HepG2 (cell line): ENCODE results near the gene PAPPA2. TPM values are rescaled to one million over a fixed set of nuclear protein-coding genes. Genes with fewer than 3 reads are reported as not detected.

ENCODE experiments used
- ATAC-seq: fragments of 200-7000 bp; cut with Tn5 transposase; 3 replicates; pipeline ENCODE4 v1.9.1; 2020; ENCODE audit warnings: mild to moderate bottlenecking, moderate library complexity
- BruUV-seq: library from RNA; stranded (reverse); fragments of 400-500 nt; replicated peaks from 2 replicates; lab custom pipeline; 2021; lab: Mats Ljungman, UMichigan
- CTCF ChIA-PET: fragments of 300-600 bp; formaldehyde crosslinking; extraction: SDS; loops from one replicate; lab custom pipeline; 2021; ENCODE audit warnings: low total read pairs, inconsistent platforms, low intra/inter-chr PET ratio; lab: Yijun Ruan, JAX
- POLR2A ChIA-PET: fragments of 350-600 bp; sonication (Branson Sonifier 250); formaldehyde crosslinking; loops from one replicate; lab custom pipeline; 2020; ENCODE audit warnings: antibody characterized with exemption, inconsistent platforms; lab: Yijun Ruan, JAX
- DNase-seq: peaks from one replicate; pipeline ENCODE4 v3.0.0-alpha.2; 2015; ENCODE audit warnings: low spot score
- FAIRE-seq: peaks from 3 replicates; lab custom pipeline; 2011; peaks lifted over from hg19 to GRCh38; lab: Jason Lieb, UNC
- H2AFZ ChIP-seq: one replicate; pipeline ENCODE4 v1.6.1; 2011; ENCODE audit warnings: low read length, inconsistent platforms
- H3K27ac ChIP-seq: fragments of 300-600 bp; 3 replicates; pipeline ENCODE4 v1.8.0; 2011; ENCODE audit warnings: mixed run types, mild to moderate bottlenecking, mixed read lengths, low read length, inconsistent platforms; ENCODE audit not compliant: insufficient read depth; ENCODE audit errors: extremely low read length
- H3K27me3 ChIP-seq, 2 experiments: fragments of 200-600 bp in 1 of 2; 2 replicates in 1 of 2; 3 replicates in 1 of 2; pipeline versions ENCODE4 v1.6.0 to v1.8.0; 2011; ENCODE audit warnings: low read length in 2 of 2, mild to moderate bottlenecking in 2 of 2, moderate library complexity in 2 of 2, inconsistent platforms in 1 of 2; ENCODE audit not compliant: insufficient read depth in 2 of 2, control insufficient read depth in 1 of 2
- H3K36me3 ChIP-seq, 2 experiments: fragments of 200-600 bp in 1 of 2; replicated peaks in 1 of 2; 2 replicates in 1 of 2; 3 replicates in 1 of 2; pipeline versions ENCODE4 v1.5.1 to v1.8.0; 2011; ENCODE audit warnings: low read length in 2 of 2, inconsistent platforms in 1 of 2; ENCODE audit not compliant: insufficient read depth in 2 of 2, control insufficient read depth in 1 of 2
- H3K4me1 ChIP-seq: 2 replicates; pipeline ENCODE4 v1.5.1; 2012; ENCODE audit warnings: low read length, inconsistent platforms; ENCODE audit not compliant: insufficient read depth
- H3K4me2 ChIP-seq: 2 replicates; pipeline ENCODE4 v1.6.0; 2011; ENCODE audit warnings: low read depth, low read length, inconsistent platforms
- H3K4me3 ChIP-seq, 3 experiments: fragments of 200-600 bp in 1 of 3; sonication (generic), shearing (Covaris generic) in 1 of 3; replicated peaks in 1 of 3; 2 replicates each; pipeline ENCODE4 v1.5.1; 2011 to 2016; ENCODE audit warnings: low read length in 3 of 3, inconsistent platforms in 2 of 3, low read depth in 2 of 3, mild to moderate bottlenecking in 2 of 3, control low read depth in 1 of 3, mixed read lengths in 1 of 3; ENCODE audit not compliant: insufficient read depth in 1 of 3
- H3K79me2 ChIP-seq: one replicate; pipeline ENCODE4 v1.6.1; 2011; ENCODE audit warnings: low read length, inconsistent platforms; ENCODE audit not compliant: insufficient read depth
- H3K9ac ChIP-seq: 2 replicates; pipeline ENCODE4 v1.6.0; 2011; ENCODE audit warnings: mild to moderate bottlenecking, low read depth, low read length, inconsistent platforms; ENCODE audit not compliant: insufficient read depth
- H3K9me3 ChIP-seq: 2 replicates; pipeline ENCODE4 v1.5.1; 2012; ENCODE audit warnings: mild to moderate bottlenecking, low read length
- H4K20me1 ChIP-seq: 2 replicates; pipeline ENCODE4 v1.6.0; 2011; ENCODE audit warnings: inconsistent platforms, mild to moderate bottlenecking, low read length, moderate library complexity; ENCODE audit not compliant: insufficient read depth
- CHCHD3 ChIP-seq: sonication (generic); formaldehyde crosslinking; IDR thresholded peaks from 2 replicates; pipeline ENCODE4 v1.8.0; 2022; ENCODE audit warnings: mild to moderate bottlenecking, missing genetic modification reagents, moderate library complexity
- EED ChIP-seq: sonication (generic); formaldehyde crosslinking; IDR thresholded peaks from 2 replicates; pipeline ENCODE4 v1.5.0; 2020; ENCODE audit warnings: mild to moderate bottlenecking, missing genetic modification reagents
- FOXK2 ChIP-seq: fragments of 450-650 bp; IDR thresholded peaks from 2 replicates; pipeline ENCODE4 v1.6.1; 2016
- KMT2B ChIP-seq: IDR thresholded peaks from 2 replicates; pipeline ENCODE4 v1.6.1; 2016; ENCODE audit warnings: missing genetic modification reagents, missing compliant biosample characterization
- MAF1 ChIP-seq: sonication (generic); formaldehyde crosslinking; IDR thresholded peaks from 2 replicates; pipeline ENCODE4 v1.5.0; 2020; ENCODE audit warnings: missing genetic modification reagents, borderline replicate concordance
- MAFK ChIP-seq, 2 experiments: IDR thresholded peaks in 1 of 2; conservative IDR thresholded peaks in 1 of 2; 2 replicates each; pipeline ENCODE4 v1.6.1; 2011; ENCODE audit warnings: improper control_type of control experiment in 2 of 2, low read length in 2 of 2
- MBNL3 ChIP-seq: fragments of 250-450 bp; sonication (Bioruptor Pico); conservative IDR thresholded peaks from 2 replicates; pipeline ENCODE4 v1.8.0; 2022; ENCODE audit warnings: mild to moderate bottlenecking, inconsistent platforms
- NFIB ChIP-seq: sonication (generic); formaldehyde crosslinking; IDR thresholded peaks from 2 replicates; pipeline ENCODE4 v1.9.0; 2021; ENCODE audit warnings: missing genetic modification reagents, mild to moderate bottlenecking, borderline replicate concordance
- SP140L ChIP-seq: sonication (generic); formaldehyde crosslinking; IDR thresholded peaks from 2 replicates; pipeline ENCODE4 v1.4.0; 2020; ENCODE audit warnings: missing genetic modification reagents, borderline replicate concordance
- ZBTB7A ChIP-seq: sonication (generic); formaldehyde crosslinking; IDR thresholded peaks from 2 replicates; pipeline ENCODE4 v1.8.0; 2022; ENCODE audit warnings: mild to moderate bottlenecking, missing genetic modification reagents
- ZIK1 ChIP-seq: sonication (generic); formaldehyde crosslinking; IDR thresholded peaks from 2 replicates; pipeline ENCODE4 v1.5.0; 2020; ENCODE audit warnings: mild to moderate bottlenecking, low read depth, missing genetic modification reagents, borderline replicate concordance
- ZNF598 ChIP-seq: sonication (generic); formaldehyde crosslinking; IDR thresholded peaks from 2 replicates; pipeline ENCODE4 v1.5.1; 2020; ENCODE audit warnings: mild to moderate bottlenecking, missing genetic modification reagents, borderline replicate concordance
- WGBS: methylation state at CpG from one replicate; pipeline ENCODE4 v1.1.6; 2017; ENCODE audit warnings: low lambda C conversion rate; 5-methylcytosine and 5-hydroxymethylcytosine counted together
- in situ Hi-C: cut with HindIII; loops from 2 replicates; pipeline ENCODE4 v1.10.0; 2017; ENCODE audit warnings: low pct_unique_long_range_greater_than_20kb; ENCODE audit not compliant: extremely low pct_ligation_motif_present
- intact Hi-C: fragments of 100-400 bp; cut with micrococcal nuclease; formaldehyde crosslinking; loops from one replicate; pipeline ENCODE4 v1.10.0; 2022; ENCODE audit not compliant: unreplicated experiment
- polyA plus RNA-seq, 8 experiments: library from polyadenylated mRNA; depleted of rRNA in 3 of 8; stranded (reverse) in 7 of 8; unstranded in 1 of 8; fragments of >200 nt; fragmentation: Illumina TruSeq in 4 of 8; extraction: Trizol in 4 of 8; gene quantifications; 2 replicates each; pipeline versions ENCODE4 v1.2.1 to v1.2.3, GENCODE V29; 2011 to 2016; ENCODE audit warnings: low read depth in 4 of 8, missing spikeins in 1 of 8, mixed read lengths in 1 of 8; ENCODE audit not compliant: insufficient read depth in 1 of 8
- total RNA-seq, 5 experiments: library from RNA; depleted of rRNA; stranded (reverse); fragments of >200 nt; fragmentation: Illumina TruSeq; extraction: Trizol; gene quantifications; 2 replicates each; pipeline ENCODE4 v1.2.3, GENCODE V29; 2016; ENCODE audit warnings: low read depth in 1 of 5
- TF ChIP-seq, protein P1 (sequence below): sonication (generic); formaldehyde crosslinking; IDR thresholded peaks from 2 replicates; pipeline ENCODE4 v1.5.1; 2020; ENCODE audit warnings: mild to moderate bottlenecking, moderate library complexity, missing genetic modification reagents
- TF ChIP-seq, protein P2 (sequence below): sonication (generic); formaldehyde crosslinking; IDR thresholded peaks from 2 replicates; pipeline ENCODE4 v1.8.1; 2023; ENCODE audit warnings: mild to moderate bottlenecking, missing genetic modification reagents, borderline replicate concordance

Gene PAPPA2
- total and polyA plus RNA-seq, 2 of the 13 experiments (the other 11 are each of a cell fraction or from before 2014, with no cell fraction given) = 0.01 TPM; not detected in 1

DNA sequence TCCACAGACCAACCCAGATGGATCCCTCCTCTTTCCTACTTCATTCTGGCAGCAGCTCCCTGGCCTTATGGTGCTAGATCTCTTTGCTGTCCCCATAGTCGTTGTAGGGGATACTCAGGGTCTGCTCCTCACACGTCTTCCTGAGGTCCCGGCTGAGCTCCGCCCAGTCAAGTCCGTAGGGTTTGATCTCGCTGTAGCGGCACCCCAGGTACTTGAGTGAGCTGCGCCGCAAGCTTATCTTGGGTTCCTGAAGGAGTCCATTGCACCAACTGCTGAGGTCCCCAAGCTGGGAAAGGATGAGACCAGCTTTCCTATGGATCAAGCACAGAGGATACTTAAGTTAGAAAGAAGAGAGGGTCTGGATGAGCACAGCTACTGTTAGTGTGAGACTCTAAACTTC, 401.2 kb downstream of the PAPPA2 start:
- Histone ChIP-seq H2AFZ (no peak overlapping the region), H3K36me3 (no peaks in the 10 kb centered on the region), H3K9ac (no peak overlapping the region), H3K27me3 (no peaks in the 10 kb centered on the region), H3K9me3 (no peaks in the 10 kb centered on the region), H3K4me1 (no peaks in the 10 kb centered on the region), H4K20me1 (no peaks in the 10 kb centered on the region), H3K27ac (no peak overlapping the region), H3K79me2 (no peaks in the 10 kb centered on the region), H3K4me2 (no peak overlapping the region), H3K4me3 (no peak overlapping the region)
- 50% methylated on average over 9 of the region's 9 CpGs for WGBS
- no TSS peak for BruUV-seq
- FAIRE-seq = no peak
- ATAC-seq = no peak
- no peak for TF ChIP-seq MAF1 (CRISPR knock-in tag)
- TF ChIP-seq ZBTB7A (CRISPR knock-in tag) = no peak
- no peak for TF ChIP-seq ZIK1 (CRISPR knock-in tag)
- TF ChIP-seq ZNF598 (CRISPR knock-in tag) = no peak
- no peak for DNase-seq
- ChIA-PET CTCF (no interaction called here), POLR2A (no interaction called here)
- in situ Hi-C loops = no loop called here
- intact Hi-C loops = no loop called here

DNA sequence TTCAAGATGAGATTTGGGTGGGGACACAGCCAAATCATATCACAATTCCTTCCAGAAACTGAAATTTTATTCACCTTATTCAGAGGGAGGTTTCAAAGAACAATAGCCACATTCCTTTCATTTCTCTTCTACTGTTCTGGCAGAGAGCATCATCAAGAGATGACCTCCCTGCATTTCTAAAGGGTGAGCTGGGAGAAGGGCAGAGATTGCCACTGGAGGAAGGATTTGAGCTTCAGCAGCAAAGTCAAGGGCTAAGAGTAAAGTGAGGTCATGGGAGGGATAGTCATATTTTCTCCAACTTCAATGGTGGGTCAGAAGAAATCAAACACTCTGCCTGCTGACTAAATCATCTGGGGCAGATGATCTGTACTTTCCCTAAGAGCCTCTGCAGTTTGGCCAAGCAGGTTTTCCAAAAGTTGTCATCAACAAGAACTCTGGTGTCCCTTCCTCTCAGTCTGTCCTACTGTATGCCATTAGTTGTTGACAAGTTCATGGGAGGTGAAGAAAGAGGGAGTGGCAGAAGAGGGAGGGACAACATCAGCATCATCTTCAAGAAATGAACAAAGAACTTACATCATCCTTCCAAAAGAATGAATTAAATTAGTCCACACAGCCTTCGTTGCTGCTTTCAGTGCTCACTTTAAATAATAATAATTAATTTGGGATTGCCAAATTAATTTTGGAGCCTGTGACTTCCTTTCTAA, 403.2 kb downstream of the PAPPA2 start:
- intact Hi-C loops (no loop called here), in situ Hi-C loops (no loop called here)
- WGBS = 0% methylated on average over 1 of the region's 1 CpG
- DNase-seq = no peak
- Histone ChIP-seq H4K20me1 (no peaks in the 10 kb centered on the region), H3K4me1 (no peaks in the 10 kb centered on the region), H3K27me3 (no peaks in the 10 kb centered on the region), H3K36me3 (no peaks in the 10 kb centered on the region), H2AFZ (no peak overlapping the region), H3K9ac (no peak overlapping the region), H3K27ac (no peak overlapping the region), H3K79me2 (no peaks in the 10 kb centered on the region), H3K4me2 (no peak overlapping the region), H3K9me3 (no peaks in the 10 kb centered on the region), H3K4me3 (no peak overlapping the region)
- BruUV-seq = no TSS peak
- no peak for FAIRE-seq
- POLR2A ChIA-PET = no interaction called here
- CTCF ChIA-PET = no interaction called here
- no peak for ATAC-seq
- TF ChIP-seq MBNL3 (CRISPR knock-in tag) (no peak), FOXK2 (no peak), NFIB (no peak), KMT2B (CRISPR knock-in tag) (no peak), EED (CRISPR knock-in tag) (no peak), CHCHD3 (CRISPR knock-in tag) (no peak), MAFK (conservative IDR thresholded peaks at IDR 0.05 in 1 of 2, IDR thresholded peaks at IDR 0.05 in 1 of 2; ENCODE audit: low read length in 2 of 2) (no peak), SP140L (CRISPR knock-in tag) (no peak)
- TF ChIP-seq, protein P1, sequence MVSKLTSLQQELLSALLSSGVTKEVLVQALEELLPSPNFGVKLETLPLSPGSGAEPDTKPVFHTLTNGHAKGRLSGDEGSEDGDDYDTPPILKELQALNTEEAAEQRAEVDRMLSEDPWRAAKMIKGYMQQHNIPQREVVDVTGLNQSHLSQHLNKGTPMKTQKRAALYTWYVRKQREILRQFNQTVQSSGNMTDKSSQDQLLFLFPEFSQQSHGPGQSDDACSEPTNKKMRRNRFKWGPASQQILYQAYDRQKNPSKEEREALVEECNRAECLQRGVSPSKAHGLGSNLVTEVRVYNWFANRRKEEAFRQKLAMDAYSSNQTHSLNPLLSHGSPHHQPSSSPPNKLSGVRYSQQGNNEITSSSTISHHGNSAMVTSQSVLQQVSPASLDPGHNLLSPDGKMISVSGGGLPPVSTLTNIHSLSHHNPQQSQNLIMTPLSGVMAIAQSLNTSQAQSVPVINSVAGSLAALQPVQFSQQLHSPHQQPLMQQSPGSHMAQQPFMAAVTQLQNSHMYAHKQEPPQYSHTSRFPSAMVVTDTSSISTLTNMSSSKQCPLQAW (CRISPR knock-in tag) = no peak
- TF ChIP-seq, protein P2, sequence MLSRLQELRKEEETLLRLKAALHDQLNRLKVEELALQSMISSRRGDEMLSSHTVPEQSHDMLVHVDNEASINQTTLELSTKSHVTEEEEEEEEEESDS (CRISPR knock-in tag) = no peak
